PC-9 (cell line): ENCODE measurements around the gene STRN4. TPM values are rescaled to one million over a fixed set of nuclear protein-coding genes. Genes with fewer than 3 reads are reported as not detected.
"Not testable (repeated sequence)": the region's sequence is repeated elsewhere in the genome, so short reads cannot be mapped to it uniquely, and the experiment has no call there.

ENCODE experiments used
- BruUV-seq: library from RNA; stranded (reverse); fragments of 400-500 nt; replicated peaks from 2 replicates; lab custom pipeline; 2021; lab: Mats Ljungman, UMichigan
- CTCF ChIA-PET: fragments of 300-600 bp; sonication (Branson Sonifier 250); formaldehyde crosslinking; loops from one replicate; lab custom pipeline; 2022; ENCODE audit warnings: antibody characterized with exemption; lab: Charles Lee
- POLR2A ChIA-PET: fragments of 300-600 bp; sonication (Branson Sonifier 250); formaldehyde crosslinking; loops from one replicate; lab custom pipeline; 2022; ENCODE audit warnings: antibody characterized with exemption; ENCODE audit not compliant: unreplicated experiment; lab: Charles Lee
- DNase-seq, 2 experiments: peaks; one replicate each; pipeline versions ENCODE4 v3.0.0 to v3.0.0-alpha.2; 2015 to 2022; ENCODE audit warnings: mixed read lengths in 1 of 2
- H2AFZ ChIP-seq: fragments of 200-600 bp; sonication (generic); 2 replicates; pipeline ENCODE4 v1.8.1; 2017; ENCODE audit warnings: antibody characterized with exemption
- H3F3A ChIP-seq: fragments of 200-600 bp; sonication (generic); 2 replicates; pipeline ENCODE4 v1.8.1; 2017; ENCODE audit warnings: antibody characterized with exemption, mild to moderate bottlenecking, low read depth; ENCODE audit not compliant: insufficient read depth
- H3K27ac ChIP-seq: fragments of 200-600 bp; sonication (generic); 2 replicates; pipeline ENCODE4 v1.6.1; 2016; ENCODE audit warnings: mixed run types
- H3K27me3 ChIP-seq: fragments of 200-600 bp; sonication (generic); 2 replicates; pipeline ENCODE4 v1.6.1; 2016; ENCODE audit warnings: low read depth, mixed run types; ENCODE audit not compliant: insufficient read depth
- H3K36me3 ChIP-seq: fragments of 200-600 bp; sonication (generic); 2 replicates; pipeline ENCODE4 v1.6.1; 2016; ENCODE audit warnings: low read depth, mixed run types
- H3K4me1 ChIP-seq: fragments of 200-600 bp; sonication (generic); replicated peaks from 2 replicates; pipeline ENCODE4 v1.6.1; 2016; ENCODE audit warnings: mixed run types; ENCODE audit not compliant: insufficient read depth
- H3K4me2 ChIP-seq: fragments of 200-600 bp; sonication (generic); 2 replicates; pipeline ENCODE4 v1.6.1; 2017; ENCODE audit warnings: mixed run types
- H3K4me3 ChIP-seq: fragments of 200-600 bp; sonication (generic); 2 replicates; pipeline ENCODE4 v1.6.1; 2016; ENCODE audit warnings: mixed run types
- H3K79me2 ChIP-seq: fragments of 200-600 bp; sonication (generic); 2 replicates; pipeline ENCODE4 v1.6.1; 2017; ENCODE audit warnings: low read depth, mixed run types
- H3K9me2 ChIP-seq: fragments of 200-600 bp; sonication (generic); 2 replicates; pipeline ENCODE4 v1.8.1; 2017; ENCODE audit warnings: mild to moderate bottlenecking; ENCODE audit not compliant: insufficient read depth
- H3K9me3 ChIP-seq: fragments of 200-600 bp; sonication (generic); 2 replicates; pipeline ENCODE4 v1.8.1; 2016; ENCODE audit warnings: low read depth; ENCODE audit not compliant: insufficient read depth
- H4K20me1 ChIP-seq: fragments of 200-600 bp; sonication (generic); 2 replicates; pipeline ENCODE4 v1.8.1; 2017; ENCODE audit not compliant: insufficient read depth
- EZH2 ChIP-seq: fragments of 200-600 bp; sonication (generic); IDR thresholded peaks from 2 replicates; pipeline ENCODE4 v1.8.0; 2017; ENCODE audit warnings: antibody characterized with exemption, low read depth
- intact Hi-C: fragments of 100-400 bp; cut with micrococcal nuclease; formaldehyde crosslinking; loops from one replicate; pipeline ENCODE4 v1.10.0; 2022; ENCODE audit not compliant: unreplicated experiment
- total RNA-seq: library from RNA; stranded (reverse); gene quantifications from 2 replicates; pipeline ENCODE4 v1.2.3, GENCODE V29; 2021
- TF ChIP-seq, protein P1 (sequence below): fragments of 200-600 bp; sonication (generic); conservative IDR thresholded peaks from 2 replicates; pipeline ENCODE4 v1.6.1; 2017; ENCODE audit warnings: mixed run types, antibody characterized with exemption, mild to moderate bottlenecking, moderate library complexity

Gene STRN4
- total RNA-seq, 1 experiment from 2014 or later: 93.3 TPM

DNA sequence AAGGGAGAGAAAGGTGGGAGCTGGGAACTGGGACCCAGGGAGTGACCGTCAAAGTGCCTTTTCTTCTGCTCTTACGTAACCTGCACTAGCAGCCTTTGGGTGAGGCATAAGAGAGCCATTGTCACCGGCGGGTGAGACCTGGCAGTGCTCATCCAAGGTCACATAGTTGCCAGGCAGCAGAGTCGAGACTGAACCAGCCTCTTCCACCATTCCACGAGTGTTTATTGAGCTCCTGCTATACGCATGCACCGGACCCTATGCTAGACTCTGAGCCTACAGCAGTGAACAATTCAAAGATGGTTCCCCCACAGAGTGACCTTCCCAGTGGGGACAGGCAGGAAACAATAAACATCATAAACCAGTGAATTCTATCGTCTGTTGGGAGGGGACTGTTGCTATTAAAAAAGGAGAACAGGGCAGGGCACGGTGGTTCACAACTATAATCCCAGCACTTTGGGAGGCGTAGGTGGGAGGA is 18.6 kb upstream of the STRN4 start:
- TF ChIP-seq EZH2: no peak
- TF ChIP-seq, protein P1, sequence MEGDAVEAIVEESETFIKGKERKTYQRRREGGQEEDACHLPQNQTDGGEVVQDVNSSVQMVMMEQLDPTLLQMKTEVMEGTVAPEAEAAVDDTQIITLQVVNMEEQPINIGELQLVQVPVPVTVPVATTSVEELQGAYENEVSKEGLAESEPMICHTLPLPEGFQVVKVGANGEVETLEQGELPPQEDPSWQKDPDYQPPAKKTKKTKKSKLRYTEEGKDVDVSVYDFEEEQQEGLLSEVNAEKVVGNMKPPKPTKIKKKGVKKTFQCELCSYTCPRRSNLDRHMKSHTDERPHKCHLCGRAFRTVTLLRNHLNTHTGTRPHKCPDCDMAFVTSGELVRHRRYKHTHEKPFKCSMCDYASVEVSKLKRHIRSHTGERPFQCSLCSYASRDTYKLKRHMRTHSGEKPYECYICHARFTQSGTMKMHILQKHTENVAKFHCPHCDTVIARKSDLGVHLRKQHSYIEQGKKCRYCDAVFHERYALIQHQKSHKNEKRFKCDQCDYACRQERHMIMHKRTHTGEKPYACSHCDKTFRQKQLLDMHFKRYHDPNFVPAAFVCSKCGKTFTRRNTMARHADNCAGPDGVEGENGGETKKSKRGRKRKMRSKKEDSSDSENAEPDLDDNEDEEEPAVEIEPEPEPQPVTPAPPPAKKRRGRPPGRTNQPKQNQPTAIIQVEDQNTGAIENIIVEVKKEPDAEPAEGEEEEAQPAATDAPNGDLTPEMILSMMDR: no peak
- H3K4me3 ChIP-seq: no peak overlapping the region
- H3K27me3 ChIP-seq: no peaks in the 10 kb centered on the region
- no peaks in the 10 kb centered on the region for H3K9me3 ChIP-seq
- H3K9me2 ChIP-seq: no peaks in the 10 kb centered on the region
- H2AFZ ChIP-seq: no peak overlapping the region
- ChIA-PET CTCF (interaction anchor here (0.6 to 0.7 kb wide), 4 partner anchors 74 to 488 kb away, joined by 3 to 18 read pairs (median 8); no protein-coding TSS in a partner anchor), POLR2A (interaction anchor here (0.6 kb wide), 1 partner anchor 64 kb away, joined by 29 read pairs; no protein-coding TSS in a partner anchor)
- H3F3A ChIP-seq: peaks cover 33% of the 10 kb centered on the region; the same call in 1 of the 2 replicates
- peak overlapping the region; percentile 35; the same call in 1 of the 2 replicates for H3K4me2 ChIP-seq
- no peaks in the 10 kb centered on the region for H4K20me1 ChIP-seq
- no peaks in the 10 kb centered on the region for H3K36me3 ChIP-seq
- intact Hi-C loops: no loop called here
- BruUV-seq: no TSS peak
- H3K79me2 ChIP-seq: no peaks in the 10 kb centered on the region
- DNase-seq: peak in 1 of 2 experiments; percentile 48
- peaks cover 18% of the 10 kb centered on the region for H3K4me1 ChIP-seq
- H3K27ac ChIP-seq: no peak overlapping the region

DNA sequence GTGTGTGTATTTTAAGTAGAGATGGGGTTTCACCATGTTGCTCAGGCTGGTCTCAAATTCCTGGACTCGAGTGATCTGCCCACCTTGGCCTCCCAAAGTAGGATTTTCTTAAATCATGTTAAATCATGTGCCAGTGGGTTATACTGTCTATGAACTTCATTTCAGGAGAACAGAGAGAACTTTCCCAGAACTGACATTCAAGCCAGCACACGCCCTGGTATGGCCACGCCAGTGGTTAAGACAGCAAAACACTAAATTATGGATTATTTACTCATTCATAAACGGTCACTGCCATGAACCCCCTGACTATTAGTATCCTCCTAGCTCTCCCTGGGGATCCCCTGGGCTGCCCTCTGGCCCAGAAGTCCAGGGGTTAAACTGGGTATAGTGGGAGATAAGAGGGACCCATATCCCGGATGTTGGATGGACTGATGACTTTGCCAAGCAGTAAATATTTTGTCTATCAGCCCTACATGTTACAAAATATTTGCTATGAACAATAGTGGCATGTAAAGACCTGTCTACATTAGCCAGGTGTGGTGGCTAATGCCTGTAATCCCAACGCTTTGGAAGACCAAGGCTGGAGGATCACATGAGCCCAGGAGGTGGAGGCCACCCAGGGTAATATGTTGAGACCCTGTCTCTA is 16.1 kb upstream of the STRN4 start:
- no peak overlapping the region for H3K27ac ChIP-seq
- CTCF ChIA-PET: no interaction called here
- DNase-seq: no peak
- no peak overlapping the region for H2AFZ ChIP-seq
- no peaks in the 10 kb centered on the region for H3K9me3 ChIP-seq
- peaks cover 29% of the 10 kb centered on the region; the same call in 1 of the 2 replicates for H3F3A ChIP-seq
- H4K20me1 ChIP-seq: no peaks in the 10 kb centered on the region
- TF ChIP-seq, protein P1: no peak
- no peak for TF ChIP-seq EZH2
- BruUV-seq: no TSS peak
- H3K36me3 ChIP-seq: no peaks in the 10 kb centered on the region
- H3K4me1 ChIP-seq: peaks cover 9% of the 10 kb centered on the region; the same call in 1 of the 2 replicates
- H3K4me3 ChIP-seq: no peak overlapping the region
- POLR2A ChIA-PET: no interaction called here
- no peaks in the 10 kb centered on the region for H3K9me2 ChIP-seq
- H3K27me3 ChIP-seq: no peaks in the 10 kb centered on the region
- H3K4me2 ChIP-seq: no peak overlapping the region
- intact Hi-C loops: no loop called here
- no peaks in the 10 kb centered on the region for H3K79me2 ChIP-seq

DNA sequence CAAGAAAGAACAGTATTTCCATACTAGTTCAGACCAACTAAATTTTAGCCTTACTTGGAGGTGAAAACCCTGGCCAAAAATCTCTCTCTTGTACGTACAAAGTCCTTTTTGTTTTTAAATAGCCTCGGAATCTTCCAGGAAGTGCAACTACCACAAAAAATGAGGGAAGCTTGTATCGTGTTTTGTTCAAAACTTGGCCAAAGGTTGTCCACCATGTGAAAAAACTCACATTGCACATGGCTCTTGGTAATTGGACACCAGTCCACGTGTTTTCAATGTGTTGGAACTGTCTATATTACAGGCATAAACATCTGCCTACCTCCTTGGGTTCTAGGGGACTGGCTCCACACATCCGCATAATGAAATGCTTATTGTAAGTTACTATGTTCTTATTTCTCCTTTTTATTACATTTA is 15.2 kb upstream of the STRN4 start:
- peaks cover 35% of the 10 kb centered on the region; the same call in 1 of the 2 replicates for H3F3A ChIP-seq
- H3K27ac ChIP-seq: no peak overlapping the region
- BruUV-seq: no TSS peak
- no peaks in the 10 kb centered on the region for H3K9me2 ChIP-seq
- H3K9me3 ChIP-seq: no peaks in the 10 kb centered on the region
- no peak overlapping the region for H3K4me3 ChIP-seq
- CTCF ChIA-PET: no interaction called here
- H3K4me2 ChIP-seq: no peak overlapping the region
- no peaks in the 10 kb centered on the region for H3K79me2 ChIP-seq
- intact Hi-C loops: no loop called here
- H3K27me3 ChIP-seq: no peaks in the 10 kb centered on the region
- DNase-seq: no peak
- TF ChIP-seq EZH2: no peak
- POLR2A ChIA-PET: no interaction called here
- H2AFZ ChIP-seq: no peak overlapping the region
- H4K20me1 ChIP-seq: peaks cover 7% of the 10 kb centered on the region; the same call in 1 of the 2 replicates
- H3K4me1 ChIP-seq: peaks cover 9% of the 10 kb centered on the region; the same call in 1 of the 2 replicates
- no peaks in the 10 kb centered on the region for H3K36me3 ChIP-seq

DNA sequence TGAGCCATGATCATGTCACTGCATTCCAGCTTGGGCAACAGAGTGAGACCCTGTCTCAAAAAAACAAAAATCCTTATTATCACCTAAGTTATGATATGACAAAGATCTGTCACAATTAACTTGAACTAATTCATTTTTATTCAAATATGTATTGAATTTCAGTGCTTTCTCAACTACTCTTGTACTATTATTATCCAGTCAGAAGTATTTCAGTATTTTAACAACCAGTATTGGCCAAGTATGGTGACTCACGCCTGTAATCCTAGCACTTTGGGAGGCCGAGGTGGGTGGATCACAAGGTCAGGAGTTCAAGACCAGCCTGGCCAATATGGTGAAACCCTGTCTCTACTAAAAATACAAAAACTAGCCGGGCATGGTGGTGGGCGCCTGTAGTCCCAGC is 14.6 kb upstream of the STRN4 start:
- intact Hi-C loops, CTCF ChIA-PET, H3K79me2 ChIP-seq, DNase-seq, H3K4me1 ChIP-seq, H3K9me3 ChIP-seq, H3K27me3 ChIP-seq, H4K20me1 ChIP-seq, POLR2A ChIA-PET, BruUV-seq, H3K4me2 ChIP-seq, H3K36me3 ChIP-seq, H3K4me3 ChIP-seq, H2AFZ ChIP-seq, H3K27ac ChIP-seq, H3K9me2 ChIP-seq: not testable (repeated sequence)
- H3F3A ChIP-seq: peaks cover 35% of the 10 kb centered on the region; the same call in 1 of the 2 replicates
